HFFc6 (cell line): ENCODE results near the gene BSG. TPM values are rescaled to one million over a fixed set of nuclear protein-coding genes. Genes with fewer than 3 reads are reported as not detected.
A peak's percentile ranks its signal among the peaks of the same experiment; 100 is the strongest.

Source experiments
- DNase-seq: peaks from one replicate; pipeline ENCODE4 v3.0.0-alpha.2; 2018
- H3K27ac Mint-ChIP-seq: 2 replicates; pipeline ENCODE4 v1.8.0; 2020; ENCODE audit warnings: mild to moderate bottlenecking, mixed read lengths
- H3K27me3 Mint-ChIP-seq: 2 replicates; pipeline ENCODE4 v1.8.0; 2021; ENCODE audit warnings: mild to moderate bottlenecking, moderate library complexity, mixed read lengths; ENCODE audit not compliant: insufficient read depth
- H3K36me3 Mint-ChIP-seq: 2 replicates; pipeline ENCODE4 v1.8.0; 2021; ENCODE audit warnings: low read depth, mixed read lengths
- H3K4me1 Mint-ChIP-seq: 2 replicates; pipeline ENCODE4 v1.8.0; 2020; ENCODE audit warnings: low read depth, mixed read lengths
- H3K4me3 Mint-ChIP-seq: 2 replicates; pipeline ENCODE4 v1.8.0; 2020; ENCODE audit warnings: mild to moderate bottlenecking, moderate library complexity, mixed read lengths
- H3K9me3 Mint-ChIP-seq: 2 replicates; pipeline ENCODE4 v1.8.0; 2020; ENCODE audit warnings: mild to moderate bottlenecking, mixed read lengths
- CTCF ChIP-seq: fragments of 200-600 bp; sonication (generic); IDR thresholded peaks from 2 replicates; pipeline ENCODE4 v1.5.0; 2021; ENCODE audit warnings: antibody characterized with exemption, mild to moderate bottlenecking
- total RNA-seq, 6 experiments: library from RNA; stranded (reverse); fragmentation: NEBNext Ultra II Directional; extraction: Animal tissue kit (Norgen Biotek cat#: 25700); gene quantifications; 2 replicates in 1 of 6; 3 replicates in 5 of 6; pipeline ENCODE4 v1.2.3, GENCODE V29; 2021

The BSG gene
- total RNA-seq, 6 experiments from 2014 or later = 422 to 534 (median 465) TPM

DNA sequence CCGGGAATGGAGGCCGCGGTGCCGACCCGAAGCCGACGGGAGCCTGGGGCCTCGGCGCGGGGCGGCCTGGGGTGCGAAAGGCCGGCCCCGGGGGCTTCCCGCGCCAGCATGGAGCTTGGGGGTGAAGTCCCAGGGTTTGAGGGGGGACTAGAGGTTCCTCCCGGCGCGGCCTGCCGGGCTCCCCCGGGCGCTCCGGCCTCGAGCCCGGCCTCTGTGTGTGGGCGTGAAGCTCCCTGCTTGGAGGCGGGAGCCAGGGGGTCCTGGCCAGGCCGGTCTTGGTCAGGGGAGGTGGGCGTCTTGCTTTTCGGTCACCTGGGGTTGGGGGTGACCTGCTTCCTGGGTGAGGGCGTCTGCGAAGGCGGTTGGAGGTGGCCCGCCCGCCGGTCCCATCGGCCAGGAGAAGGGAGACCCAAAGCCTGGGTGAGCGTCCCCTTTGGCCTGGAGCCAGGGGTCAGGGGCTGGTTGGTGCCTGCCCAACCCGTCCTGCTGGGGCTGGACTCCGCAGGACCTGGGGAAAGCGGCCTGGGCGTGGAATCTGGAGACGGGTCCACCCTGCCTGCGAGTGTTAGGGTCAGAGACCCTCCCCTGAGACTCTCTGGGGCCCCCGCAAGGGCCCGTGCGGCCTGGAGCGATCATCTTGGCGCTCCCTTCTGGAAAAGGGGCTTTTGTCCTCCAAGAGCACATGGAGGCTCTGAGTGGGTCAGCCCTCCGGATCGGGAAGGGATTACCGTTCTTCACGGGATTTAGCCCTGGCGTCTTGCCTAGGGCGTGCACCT is 535 bp downstream of the BSG start:
- Mint-ChIP-seq H3K9me3 (peaks cover 7% of the 10 kb centered on the region), H3K4me1 (peaks cover 35% of the 10 kb centered on the region), H3K36me3 (no peaks in the 10 kb centered on the region), H3K4me3 (peak overlapping the region; percentile 92), H3K27me3 (peaks cover 6% of the 10 kb centered on the region), H3K27ac (peak overlapping the region; percentile 95)
- TF ChIP-seq CTCF = no peak
- peak; percentile 43 for DNase-seq

DNA sequence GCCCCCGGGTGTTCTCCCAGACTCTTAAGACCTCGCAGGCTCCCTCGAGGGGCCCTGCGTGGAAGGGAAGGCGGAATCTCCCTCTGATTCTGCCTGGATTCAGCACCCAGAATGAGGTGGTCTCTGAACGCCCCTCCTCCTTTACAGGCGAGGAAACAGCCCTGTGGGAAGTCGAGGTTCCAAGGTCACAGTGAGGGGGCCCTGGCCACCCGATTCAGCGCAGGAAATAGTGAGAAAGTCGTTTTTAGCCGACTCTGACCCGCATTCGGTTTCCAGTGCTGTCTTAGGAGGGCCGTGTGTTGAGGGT is 1.1 kb downstream of the BSG start:
- Mint-ChIP-seq H3K27ac (peak overlapping the region; percentile 69), H3K36me3 (no peaks in the 10 kb centered on the region), H3K9me3 (peaks cover 7% of the 10 kb centered on the region), H3K4me3 (peak overlapping the region; percentile 92), H3K27me3 (peaks cover 6% of the 10 kb centered on the region), H3K4me1 (peaks cover 35% of the 10 kb centered on the region)
- TF ChIP-seq CTCF = no peak
- no peak for DNase-seq

- peak overlapping the region; percentile 55; the same call in 1 of the 2 replicates for H3K27ac Mint-ChIP-seq
- H3K9me3 Mint-ChIP-seq = peaks cover 5% of the 10 kb centered on the region
- H3K4me3 Mint-ChIP-seq = peak overlapping the region; percentile 79
- DNase-seq = peak; percentile 40
- TF ChIP-seq CTCF = no peak
- peaks cover 4% of the 10 kb centered on the region for H3K27me3 Mint-ChIP-seq
- no peaks in the 10 kb centered on the region for H3K36me3 Mint-ChIP-seq
- peaks cover 35% of the 10 kb centered on the region for H3K4me1 Mint-ChIP-seq
Measured at GRCh38 chr19:574658-575526, 2.5 kb downstream of the BSG start.

- peak; percentile 42 for DNase-seq
- H3K36me3 Mint-ChIP-seq = no peaks in the 10 kb centered on the region
- no peak for TF ChIP-seq CTCF
Measured at GRCh38 chr19:575527-576506, 3.4 kb downstream of the BSG start.

More at GRCh38 chr19:575527-576506, 3.4 kb downstream of the BSG start:
- Mint-ChIP-seq H3K27ac (peak overlapping the region; percentile 45), H3K4me3 (peak overlapping the region; percentile 79), H3K9me3 (peaks cover 4% of the 10 kb centered on the region; the same call in 1 of the 2 replicates), H3K4me1 (peaks cover 34% of the 10 kb centered on the region), H3K27me3 (peaks cover 3% of the 10 kb centered on the region; the same call in 1 of the 2 replicates)
